ENCODE measurements around the gene DPP6.

Gene DPP6

DNA sequence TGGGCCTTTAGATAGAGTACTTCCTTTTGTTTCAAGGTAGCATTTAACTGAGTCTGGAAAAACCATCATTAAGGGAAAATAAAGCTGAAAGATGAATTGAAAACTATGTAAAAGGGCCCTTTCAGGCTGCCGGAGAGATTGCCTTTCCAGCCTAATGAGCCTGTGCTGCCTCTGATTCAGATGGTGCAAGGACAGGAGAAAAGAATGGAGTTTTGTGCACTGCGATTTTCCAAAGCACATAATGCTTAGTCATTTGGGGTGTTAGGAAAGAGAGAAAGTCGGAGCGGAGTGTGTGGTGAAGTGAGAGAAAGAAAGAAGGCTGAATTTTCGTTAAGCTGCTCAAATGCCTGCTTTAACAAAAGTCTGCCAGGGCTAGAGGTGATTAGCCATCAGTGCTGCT is 691.0 kb downstream of the DPP6 start:
- no peak for DNase-seq

DNA sequence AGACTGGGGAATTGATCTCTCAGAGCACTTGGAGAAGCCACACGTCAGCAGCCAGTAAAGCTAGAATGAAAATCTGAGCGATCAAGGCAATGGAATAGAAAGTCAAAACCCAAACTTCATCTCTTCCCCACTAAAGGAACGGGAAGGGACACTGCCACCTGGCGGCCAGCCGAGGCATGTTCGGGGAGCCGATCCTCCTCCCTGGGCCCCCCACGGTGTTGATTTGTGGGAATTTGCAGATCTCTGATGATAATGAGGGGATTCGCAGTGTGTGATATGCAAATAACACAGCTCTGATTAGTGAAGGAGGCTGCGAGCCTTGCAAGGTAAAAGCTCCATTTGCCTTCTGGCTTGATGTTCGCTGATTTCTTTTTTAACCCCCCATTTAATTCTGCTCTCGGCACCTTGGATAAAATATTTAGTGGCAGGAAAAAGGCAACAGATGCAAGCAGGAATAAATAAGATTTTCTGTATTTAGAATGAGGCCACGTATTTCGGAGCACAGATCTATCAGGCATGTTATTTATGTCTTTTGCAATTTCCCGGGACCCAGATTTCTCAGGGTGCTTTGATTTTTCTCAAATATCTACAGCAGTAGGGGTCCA is 692.2 kb downstream of the DPP6 start:
- peak; percentile 53 for DNase-seq

DNA sequence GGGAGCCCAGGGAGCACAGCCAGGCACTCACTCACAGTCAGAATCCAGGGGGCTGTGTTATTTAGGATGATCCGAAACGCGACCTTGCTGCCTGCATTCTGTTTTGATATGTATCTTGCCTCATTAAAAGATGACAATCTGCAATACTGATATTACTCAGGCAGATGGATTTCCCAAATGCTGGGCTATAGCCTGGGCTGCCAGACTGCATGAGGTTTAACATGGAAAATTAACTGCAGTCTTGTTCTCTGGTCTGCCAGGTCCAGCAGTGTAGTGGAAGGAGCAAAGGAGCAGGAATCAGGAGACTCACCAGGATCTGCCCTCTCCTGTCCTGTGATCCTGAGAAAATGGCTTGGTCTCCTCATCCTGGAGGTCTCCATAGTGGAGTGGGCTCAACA is 692.7 kb downstream of the DPP6 start:
- no peak for DNase-seq

DNA sequence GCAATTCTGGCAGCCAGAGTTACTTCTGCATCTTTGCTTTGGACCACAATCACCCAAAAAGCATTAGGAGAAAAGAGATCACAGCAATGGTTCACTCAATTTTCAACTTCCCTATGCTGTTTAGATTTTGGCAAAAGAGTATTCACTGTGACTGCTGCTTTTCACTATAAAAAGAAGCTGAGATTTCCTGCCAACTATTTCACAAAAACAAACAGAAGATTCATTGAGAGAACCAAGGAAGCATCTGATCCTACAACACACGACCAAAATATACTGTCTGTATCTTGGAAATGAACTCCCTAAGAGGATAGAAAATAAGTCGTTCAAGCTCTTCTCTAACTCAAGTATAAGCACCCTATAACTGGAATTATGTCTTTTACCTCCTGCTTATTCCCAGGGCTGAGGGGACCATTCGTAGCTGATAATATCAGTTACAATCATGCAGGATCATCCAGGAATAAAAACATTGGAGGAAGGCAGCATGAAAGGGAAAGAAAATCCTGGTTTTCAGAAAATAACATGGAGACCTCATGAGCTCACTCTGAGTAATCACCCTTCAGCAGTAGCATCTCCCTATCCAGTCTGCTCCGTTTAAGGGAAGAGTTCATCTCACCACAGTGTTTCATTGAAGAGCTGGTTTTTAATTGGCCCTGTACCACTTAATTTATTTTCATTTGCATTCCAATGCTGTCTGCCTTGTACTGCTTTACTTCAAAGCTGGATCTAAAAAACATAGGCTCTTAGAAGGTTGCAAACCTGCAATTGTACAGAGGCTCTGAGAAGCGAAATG is 694.6 kb downstream of the DPP6 start:
- DNase-seq: no peak

DNA sequence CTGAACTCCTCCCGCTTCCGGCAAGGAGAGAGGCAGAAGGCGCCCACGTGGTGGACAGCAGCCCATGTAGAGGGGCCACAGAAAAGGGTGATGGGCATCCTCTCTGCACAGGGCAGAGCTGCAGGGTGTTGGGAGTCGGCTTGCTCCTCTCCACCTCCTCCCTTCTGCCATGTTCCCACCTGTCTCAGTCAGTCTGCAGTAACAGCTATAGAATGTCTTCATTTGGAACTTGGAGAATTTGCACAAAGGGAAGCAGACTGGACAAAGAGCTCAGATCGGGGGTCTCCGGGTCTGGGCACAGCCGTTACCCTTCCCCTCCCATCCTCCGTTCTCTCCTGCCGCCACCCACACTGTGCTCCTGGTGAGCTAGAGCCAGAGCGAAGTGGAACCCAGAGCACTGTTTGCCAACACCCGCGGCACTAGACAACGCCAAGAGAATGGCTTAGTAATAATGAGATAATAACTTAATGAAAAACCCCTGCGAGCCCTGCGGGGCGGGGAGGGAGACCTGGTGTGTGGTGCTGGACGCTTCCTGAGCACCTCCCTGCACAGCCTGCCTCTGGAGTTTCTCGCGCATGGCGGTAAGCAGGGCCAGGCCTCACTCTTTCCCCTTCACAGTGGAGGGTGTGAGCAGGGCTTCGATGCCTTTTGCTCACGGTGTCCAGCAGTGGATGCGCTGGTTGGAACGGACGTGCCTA is 696.0 kb downstream of the DPP6 start:
- no peak for DNase-seq

DNA sequence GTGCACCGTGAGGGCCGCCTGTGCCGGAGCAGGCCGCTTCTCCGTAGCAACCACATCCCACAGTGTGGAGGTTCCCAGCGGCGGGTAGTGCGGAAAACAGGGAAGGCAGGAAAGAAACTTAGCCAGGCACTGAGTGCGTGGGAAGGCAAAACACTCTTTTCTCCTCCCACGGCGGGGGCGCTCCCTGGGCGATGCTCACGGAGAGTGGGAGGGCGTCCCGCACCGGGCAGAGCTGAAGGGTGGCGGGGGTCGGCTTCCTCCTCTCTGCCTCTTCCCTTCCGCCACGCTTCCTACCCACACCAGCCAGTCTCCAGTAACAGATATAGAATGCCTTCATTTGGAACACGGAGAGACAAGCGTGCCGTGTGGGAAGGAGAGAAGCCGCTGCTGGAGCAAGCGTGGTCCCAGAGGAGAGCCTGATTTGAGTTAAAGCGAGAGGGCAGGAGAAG is 698.2 kb downstream of the DPP6 start:
- no peak for DNase-seq

DNA sequence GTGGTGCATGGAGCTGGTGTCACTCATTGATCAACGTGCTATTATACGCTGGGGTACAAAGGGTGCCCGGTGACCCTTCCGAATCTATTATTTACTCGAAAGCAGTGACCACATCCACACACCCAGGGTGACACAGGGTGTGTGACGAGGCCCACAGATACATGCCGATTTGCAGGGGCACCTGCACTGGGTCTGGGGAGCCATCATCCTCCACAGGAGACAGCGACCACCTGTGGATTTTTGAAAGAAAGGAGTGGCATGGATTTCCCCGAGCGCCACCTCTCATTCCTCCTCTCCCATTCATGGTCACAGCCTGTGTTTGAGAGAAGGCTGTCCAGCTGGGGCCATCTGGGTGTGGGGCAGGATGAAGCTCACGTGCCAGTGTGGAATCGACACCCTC is 701.0 kb downstream of the DPP6 start:
- no peak for DNase-seq

DNA sequence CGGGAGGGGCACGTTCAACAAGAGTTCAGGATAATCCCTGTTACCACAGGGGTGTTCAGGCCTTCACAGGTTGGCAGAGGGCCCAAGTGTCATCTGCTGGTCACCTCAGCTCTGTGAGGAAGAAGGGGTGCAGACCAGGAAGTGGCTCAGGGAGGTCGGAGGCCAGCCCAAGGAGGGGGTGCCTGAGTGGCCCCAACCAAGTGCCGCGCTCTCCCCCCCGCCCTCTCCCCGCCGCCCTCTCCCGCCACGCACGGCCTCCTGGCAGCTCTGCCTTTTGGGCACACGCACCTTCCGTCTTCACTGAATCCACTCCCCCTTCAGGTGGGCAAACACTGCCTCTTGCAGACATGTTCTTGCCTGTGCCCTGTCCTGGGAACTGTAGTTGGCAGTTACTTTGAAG is 705.6 kb downstream of the DPP6 start:
- DNase-seq: no peak

DNA sequence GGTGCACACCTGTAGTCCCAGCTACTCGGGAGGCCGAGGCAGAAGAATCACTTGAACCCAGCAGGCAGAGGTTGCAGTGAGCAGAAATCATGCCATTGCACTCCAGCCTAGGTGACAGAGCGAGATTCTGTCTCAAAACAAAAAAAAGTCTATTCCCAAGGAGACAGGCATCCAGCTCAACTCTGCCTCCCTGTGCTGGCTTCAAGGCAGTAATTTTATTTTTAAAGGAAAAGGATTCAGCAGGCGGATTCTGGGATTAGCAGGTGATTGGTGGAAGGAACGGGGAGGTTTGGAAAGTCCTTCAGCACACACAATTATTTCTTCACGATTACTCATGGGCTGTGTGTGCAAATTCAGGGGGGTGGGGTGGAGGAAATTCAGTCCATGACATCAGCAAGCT is 707.8 kb downstream of the DPP6 start:
- no peak for DNase-seq

DNA sequence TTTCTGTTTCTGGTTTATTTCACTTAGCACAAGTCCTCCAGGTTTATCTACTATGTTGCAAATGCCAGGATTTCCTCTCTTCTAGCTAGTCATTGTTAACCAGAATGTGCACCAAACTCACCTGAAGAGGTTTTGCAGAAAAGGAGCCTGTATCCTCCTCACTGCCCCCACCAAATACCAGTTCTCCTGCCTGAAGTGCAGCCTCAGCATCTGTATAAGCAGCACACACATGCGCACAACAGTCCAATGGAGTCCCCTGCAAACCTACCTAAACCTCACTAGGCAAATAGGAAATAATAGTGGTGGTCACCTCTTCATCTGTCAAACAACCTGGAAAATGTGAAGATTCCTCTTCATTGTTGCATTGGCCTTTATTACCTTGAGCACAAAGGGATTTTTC is 712.9 kb downstream of the DPP6 start:
- no peak for DNase-seq

DNA sequence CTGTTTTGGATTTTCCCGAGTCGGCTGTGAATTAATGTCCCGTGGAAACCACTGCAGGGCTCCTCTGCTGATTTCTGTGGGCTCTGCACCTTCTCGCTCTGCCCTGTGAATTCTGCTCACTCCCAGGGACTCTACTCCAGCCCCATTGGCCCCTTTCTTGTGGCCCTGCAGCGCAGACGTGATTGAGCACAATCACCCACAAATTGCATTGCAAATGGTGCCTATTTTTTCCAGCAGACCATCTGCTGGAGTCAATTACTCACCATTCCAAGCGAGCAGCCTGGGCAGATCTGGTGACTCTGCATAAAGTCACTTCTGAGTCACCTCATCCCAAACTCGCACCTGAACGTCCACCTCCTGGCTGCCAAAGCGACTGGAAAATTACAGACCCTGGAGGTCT is 714.9 kb downstream of the DPP6 start:
- DNase-seq: no peak

DNA sequence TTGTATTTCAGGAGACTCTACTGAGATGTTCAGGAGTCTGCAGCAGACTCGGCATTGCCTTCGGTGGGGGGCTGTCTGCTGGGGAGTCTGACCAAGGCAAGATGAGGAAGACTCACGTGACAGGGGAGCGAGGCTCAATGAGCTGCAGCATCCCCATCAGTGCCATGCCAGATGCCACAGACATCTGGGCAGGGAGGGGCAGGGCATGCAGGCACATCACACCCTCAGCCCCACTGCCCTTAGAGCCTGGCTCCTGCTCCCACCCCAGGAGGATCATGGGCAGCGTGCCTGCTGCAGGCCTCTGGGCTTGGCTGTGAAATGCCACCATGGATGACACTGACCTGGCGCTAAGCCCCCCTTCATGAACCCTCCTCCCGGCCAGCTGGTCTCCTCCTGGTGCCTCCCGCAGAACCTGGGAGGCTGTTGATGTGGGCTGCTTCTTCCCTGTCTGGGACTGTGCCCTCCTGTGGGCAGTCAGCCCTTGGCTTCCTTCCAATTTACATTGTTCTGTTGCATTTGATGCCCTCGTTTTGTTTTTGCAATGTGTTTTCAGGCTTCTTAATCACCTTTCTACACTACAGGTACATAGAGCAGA is 715.7 kb downstream of the DPP6 start:
- no peak for DNase-seq

DNA sequence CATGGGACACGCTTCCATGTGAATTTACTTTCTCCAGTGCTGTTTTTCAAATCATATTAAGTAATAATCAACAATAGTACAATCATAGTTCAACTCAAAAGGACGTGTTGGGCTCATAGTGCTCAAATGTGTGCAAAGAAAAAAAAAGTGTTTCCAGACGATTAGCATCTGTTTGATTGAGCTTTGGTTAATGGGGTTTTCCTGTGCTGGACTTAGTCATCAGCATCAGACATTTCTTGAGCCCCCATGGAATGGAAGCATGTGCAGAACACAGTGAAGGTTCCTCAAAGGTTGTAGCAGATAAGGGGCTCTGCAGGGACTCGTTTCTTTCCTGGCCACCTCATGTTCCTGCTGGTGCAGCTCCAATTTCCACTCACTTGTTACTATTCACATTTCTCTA is 716.8 kb downstream of the DPP6 start:
- no peak for DNase-seq

DNA sequence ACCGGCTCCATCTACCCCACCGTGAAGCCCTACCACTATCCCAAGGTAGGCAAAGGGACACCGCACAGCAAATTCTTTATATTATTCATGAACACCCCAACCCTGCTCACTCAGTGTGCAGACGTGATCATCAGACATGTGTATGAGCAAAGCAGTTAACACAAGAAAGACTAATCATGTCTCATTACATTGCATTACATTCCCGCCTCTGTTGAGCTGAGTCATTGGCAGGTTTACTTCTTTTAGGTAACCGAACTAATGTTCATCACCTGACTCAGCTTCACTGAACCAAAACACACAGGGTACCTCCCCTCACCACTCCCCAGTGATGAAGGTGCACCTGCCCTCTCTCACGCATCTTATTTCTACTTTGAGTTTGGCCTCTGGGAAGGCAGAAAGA is 717.3 kb downstream of the DPP6 start:
- no peak for DNase-seq

DNA sequence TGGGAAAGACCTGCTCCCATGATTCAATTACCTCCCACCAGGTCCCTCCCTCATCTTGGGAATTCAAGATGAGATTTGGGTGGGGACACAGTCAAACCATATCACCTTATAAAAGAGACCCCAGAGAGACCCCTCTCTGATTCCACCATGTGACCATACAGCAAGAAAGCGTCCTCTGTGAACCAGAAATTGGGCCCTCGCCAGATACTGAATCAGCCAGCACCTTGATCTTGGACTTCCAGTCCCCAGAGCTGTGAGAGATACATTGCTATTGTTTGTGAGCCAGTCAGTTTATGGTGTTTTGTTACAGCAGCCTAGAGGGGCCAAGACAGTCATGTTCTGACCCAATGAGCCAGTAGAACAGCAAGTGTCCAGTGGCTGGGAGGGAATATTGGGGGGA is 718.2 kb downstream of the DPP6 start:
- DNase-seq: no peak

DNA sequence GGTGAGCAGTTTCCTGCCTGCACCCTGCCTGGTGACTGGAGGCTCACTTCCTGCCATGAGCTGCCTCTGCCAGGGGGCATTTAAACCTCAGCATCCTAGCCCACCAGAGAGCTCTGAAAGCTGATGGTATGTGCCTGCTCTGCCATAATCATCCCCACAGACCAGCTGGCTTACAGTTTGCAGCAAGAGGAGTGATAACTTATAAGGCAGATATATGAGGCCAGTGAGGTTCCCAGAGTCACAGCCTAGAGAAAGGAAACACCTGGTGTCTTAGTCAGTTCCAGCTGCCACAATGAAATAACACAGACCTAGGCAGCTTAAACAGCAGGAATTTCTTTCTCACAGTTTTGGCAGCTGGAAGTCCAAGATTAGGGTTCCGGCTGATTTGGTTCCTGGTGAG is 718.8 kb downstream of the DPP6 start:
- DNase-seq: no peak

DNA sequence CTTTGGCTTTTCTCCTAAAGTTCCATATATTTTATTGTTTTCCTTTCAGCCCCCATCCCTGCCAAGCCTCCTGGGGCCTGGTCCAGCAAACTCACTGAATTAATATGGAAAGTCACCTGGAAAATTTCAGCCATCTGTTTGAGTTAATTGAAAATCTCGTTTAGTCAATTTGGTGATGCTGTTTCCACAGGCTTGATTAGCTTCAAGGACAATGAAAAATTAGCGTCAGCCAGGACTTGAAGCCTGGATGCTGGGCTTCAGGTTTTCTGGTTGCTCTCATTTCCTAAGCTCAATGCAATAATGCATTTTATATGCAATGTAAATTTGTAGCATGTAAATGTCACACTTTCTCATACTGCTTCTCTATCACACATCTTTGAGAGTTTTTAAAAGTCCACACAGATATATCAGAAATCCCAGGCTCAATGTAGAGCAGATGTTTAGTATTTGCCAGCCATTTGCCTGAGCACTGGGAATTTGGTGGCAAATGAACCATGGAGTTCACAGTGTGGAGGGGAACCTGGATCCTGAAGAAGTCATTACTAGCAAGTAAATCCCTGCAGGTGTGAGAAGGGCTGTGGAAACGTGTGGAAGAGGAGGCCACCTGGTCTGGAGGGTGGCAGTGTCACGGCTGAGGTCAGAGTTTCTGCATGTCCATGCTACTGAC is 722.2 kb downstream of the DPP6 start:
- DNase-seq: no peak

DNA sequence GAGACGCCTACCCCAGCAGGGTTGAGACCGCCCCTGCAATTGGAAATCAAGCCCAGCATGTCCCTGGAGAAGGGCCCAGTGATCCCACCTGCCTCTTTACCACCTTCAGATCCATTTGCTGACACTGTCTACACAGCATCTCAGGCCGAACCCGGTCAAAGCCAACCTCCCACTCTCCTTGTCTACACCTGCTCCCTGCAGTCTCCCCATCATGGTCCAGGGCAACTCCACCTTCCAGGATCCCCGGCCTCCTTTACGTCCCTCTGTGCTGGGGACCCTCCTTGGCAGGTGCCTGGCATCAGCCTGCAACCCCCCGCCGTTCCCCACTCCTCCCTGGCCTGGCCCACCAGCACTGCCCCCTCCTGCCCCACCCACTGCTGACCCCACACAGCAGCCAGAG is 723.5 kb downstream of the DPP6 start:
- DNase-seq: no peak

DNA sequence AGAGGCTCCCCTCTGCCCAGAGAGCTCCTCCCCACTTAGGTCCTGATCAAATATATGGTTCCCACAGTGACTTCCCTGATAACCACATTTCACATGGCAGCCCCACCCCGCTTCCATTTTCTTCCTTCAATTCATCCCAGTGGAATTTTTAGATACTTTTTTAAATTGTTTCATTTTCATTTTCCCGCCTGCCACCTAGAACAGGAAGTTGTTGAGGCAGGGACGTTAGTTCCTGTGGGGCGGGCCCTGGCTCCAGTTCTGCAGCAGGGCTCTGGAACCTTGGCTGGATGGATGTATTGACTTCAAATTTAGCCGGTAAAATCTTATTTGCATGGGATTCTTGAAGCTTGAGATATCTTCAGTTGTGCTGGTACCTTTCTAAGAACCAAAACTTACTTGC is 724.2 kb downstream of the DPP6 start:
- DNase-seq: no peak

DNA sequence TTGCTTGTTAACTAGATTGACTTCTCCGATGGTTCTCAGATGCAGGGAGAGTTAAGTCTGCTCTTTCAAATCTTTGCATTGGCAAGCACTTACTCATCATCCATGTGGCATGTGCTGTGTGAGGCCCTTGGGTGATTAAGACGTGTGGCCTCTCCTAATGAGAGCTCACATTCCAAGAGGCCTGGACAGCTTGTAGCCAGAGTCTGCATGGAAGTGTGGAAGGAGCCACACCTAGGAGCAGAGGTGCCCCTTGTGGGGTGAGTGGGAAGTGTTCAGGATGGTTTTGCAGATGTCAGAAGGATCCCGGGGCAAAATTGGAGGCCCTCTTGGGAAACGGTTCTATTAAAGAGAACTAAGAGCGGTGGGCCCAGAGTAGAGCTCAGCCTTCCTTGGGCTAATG is 724.8 kb downstream of the DPP6 start:
- no peak for DNase-seq

DNA sequence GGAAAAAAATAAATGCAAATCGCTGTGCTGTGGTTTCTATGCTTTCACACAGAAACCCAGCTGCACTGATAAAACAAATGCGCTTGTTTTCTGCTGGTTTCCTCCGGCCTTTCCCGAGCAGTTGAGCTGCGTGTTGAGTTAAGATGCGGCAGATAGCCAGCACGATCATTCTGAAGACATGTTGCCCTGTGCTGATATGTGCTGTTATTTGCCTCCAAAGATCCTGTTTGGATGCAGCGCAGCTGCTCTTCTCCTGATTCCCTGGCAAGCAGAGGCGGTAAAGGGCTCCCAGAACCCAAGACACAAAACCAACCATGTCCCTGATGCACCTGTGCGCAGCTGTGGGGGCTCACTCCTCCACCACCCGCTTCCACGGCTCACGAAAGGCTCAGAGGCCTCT is 725.3 kb downstream of the DPP6 start:
- DNase-seq: no peak

DNA sequence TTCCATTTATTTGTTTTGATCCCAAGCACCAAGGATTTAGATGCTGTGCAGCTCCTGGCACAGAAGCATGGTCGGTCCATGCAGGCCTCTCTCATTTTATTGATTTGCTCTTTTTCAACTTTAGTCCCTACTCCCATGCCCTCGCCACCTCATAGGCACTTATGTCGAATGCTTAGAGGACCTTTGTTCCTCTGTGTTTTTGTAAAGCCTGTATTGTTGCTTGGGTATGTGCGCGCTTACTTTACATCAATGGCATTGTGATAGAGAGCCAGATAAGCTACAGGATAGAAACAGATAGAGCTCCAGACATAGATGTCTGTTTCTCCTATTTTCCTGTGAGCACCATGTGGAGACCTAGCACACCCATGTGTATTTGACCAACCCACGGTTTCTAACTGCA is 725.7 kb downstream of the DPP6 start:
- DNase-seq: no peak

Measured in NCI-H82 (cell line).